Hematopoietic multipotent progenitor cell (in vitro differentiated cells): Measurements from ENCODE around the gene HS2ST1. TPM values are rescaled to one million over a fixed set of nuclear protein-coding genes. Genes with fewer than 3 reads are reported as not detected.
A peak's percentile ranks its signal among the peaks of the same experiment; 100 is the strongest.
"Not testable (repeated sequence)": the region's sequence is repeated elsewhere in the genome, so short reads cannot be mapped to it uniquely, and the experiment has no call there.

Source experiments
- DNase-seq, 3 donors: peaks; one replicate each; pipeline ENCODE4 v3.0.0-alpha.2; 2011 to 2015; ENCODE audit warnings: low read depth in 2 of 3, low spot score in 2 of 3
- total RNA-seq: library from RNA; depleted of rRNA; stranded (reverse); fragments of >200 nt; gene quantifications from one replicate; pipeline ENCODE4 v1.2.3, GENCODE V29; 2012

Gene HS2ST1
- total RNA-seq, 1 donor = 6.2 TPM

DNA sequence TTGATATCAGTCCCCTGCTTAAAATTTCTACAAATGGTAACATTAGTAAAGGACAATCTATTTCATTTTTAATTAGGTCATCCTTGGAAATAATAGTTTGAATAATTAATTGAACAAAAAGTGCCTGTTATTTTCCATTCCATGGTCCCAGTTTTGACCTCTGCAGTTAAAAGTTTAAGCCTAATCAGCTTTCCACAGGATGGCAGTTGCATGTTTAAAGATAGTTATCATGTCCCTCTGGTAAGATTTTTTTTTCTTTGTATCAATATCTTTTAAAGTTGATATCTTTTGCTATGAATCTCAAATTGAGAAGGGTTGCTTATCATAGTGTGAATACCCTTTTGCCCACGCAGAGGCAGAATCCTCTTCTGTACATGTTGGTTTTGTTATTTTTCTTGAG is 90.4 kb downstream of the HS2ST1 start:
- DNase-seq = no peak

DNA sequence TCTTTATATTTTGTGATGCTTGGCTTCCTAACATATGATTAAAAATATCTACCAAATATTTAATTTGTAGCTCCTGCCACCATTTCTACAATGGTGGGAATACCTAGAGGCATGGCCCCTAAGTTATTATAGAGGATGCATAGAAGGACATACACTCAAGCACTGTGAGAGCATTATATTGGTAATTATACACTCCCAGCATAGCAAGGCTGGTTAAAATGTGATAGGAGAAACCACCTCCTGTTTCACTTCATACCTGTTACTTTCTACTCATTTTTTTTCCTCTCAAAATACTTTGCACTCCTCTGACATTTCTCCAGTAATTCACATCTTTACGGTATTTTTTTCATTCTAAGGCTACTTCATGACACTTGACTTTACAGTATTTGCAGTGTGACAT is 92.9 kb downstream of the HS2ST1 start:
- no peak for DNase-seq

DNA sequence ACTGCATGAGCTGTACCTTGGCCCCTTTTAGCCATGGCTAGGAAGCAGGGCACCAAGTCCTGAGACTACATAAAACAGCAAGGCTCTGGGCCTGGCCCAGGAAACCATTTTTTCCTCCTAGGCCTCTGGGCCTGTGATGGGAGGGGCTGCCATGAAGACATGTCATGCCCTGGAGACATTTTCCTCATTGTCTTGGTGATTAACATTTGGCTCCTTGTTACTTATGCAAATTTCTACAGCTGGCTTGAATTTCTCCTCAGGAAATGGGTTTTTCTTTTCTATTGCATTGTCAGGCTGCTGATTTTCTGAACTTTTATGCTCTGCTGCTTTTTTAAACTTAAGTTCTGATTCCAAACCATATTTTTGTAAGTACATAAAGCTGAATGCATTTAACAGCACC is 99.0 kb downstream of the HS2ST1 start:
- DNase-seq = not testable (repeated sequence)

DNA sequence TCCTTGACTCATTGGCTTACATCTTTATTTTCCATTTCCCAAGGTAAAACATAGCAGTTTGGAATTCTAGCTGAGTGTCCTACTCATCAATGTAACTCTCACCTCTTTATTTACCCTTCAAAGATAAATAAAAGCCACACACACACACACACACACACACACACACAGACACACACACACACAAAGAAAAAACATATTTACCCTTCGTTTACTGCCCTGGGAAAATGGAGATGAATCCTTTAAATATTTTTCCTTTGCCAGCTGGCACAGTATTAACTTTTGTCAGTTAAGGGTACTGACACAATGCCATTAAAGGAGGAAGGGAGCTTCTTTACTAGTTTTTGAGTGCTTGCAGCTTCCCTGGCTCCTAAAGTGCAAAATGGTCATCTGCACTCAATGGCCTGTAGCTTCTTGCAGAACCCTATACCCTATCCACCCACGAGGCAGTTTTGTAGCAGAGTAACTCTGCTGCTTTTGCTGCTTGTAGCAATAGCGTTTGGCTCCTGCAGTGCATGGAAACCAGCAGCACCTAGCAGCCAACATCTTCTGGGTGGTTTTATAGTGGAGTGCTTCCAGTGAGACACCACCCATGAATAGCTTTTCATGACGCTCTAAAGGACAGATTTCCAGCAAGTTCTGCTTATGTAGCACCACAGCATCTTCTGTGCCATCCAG is 103.7 kb downstream of the HS2ST1 start:
- no peak for DNase-seq

DNA sequence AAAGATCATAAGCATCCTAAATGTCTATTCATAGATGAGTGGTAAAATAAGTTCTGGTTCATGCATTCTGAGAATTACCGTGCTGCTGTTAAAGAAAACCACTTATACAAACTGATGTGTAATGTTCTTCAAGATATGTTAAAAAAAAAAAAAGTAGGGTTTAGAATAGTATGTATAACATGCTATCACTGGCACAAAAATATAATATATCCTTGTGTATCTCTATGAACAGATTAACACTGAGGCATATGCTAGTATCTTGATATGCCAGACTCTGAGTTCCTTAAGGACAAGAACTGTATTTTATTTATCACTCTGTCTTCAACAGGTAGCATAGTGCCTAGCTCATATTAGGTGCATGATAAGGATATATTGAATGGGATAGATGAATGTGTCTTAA is 108.9 kb downstream of the HS2ST1 start:
- no peak for DNase-seq

DNA sequence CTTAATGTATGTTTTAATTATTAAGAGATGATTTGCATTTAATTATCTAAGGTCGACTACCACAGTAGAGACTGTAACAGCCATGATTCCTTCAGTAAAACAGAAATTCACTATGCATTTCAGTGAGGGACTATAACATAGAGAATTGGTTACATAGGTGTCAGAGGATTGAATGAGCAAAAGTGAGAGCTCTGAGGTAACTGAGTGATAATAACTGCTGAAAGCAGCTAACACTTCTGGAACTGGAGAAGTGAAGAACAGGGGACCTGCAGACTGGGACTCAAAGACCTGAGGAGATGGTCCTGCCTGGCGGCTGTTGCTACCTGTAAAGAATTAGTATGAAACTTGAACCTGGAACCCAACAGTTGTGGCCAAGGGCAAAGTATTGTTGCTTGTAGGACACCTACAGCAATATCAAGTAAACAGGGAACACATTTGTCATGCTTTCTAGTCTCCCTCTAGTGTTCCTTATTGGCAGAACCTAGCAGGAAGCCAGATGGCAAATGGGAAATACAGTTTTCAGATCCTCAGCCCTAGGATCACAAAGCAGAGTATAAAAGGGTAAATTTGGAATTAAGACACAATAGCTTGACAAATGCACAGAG is 110.6 kb downstream of the HS2ST1 start:
- DNase-seq = peak in 2 of 3 donors; percentile 14 to 17

DNA sequence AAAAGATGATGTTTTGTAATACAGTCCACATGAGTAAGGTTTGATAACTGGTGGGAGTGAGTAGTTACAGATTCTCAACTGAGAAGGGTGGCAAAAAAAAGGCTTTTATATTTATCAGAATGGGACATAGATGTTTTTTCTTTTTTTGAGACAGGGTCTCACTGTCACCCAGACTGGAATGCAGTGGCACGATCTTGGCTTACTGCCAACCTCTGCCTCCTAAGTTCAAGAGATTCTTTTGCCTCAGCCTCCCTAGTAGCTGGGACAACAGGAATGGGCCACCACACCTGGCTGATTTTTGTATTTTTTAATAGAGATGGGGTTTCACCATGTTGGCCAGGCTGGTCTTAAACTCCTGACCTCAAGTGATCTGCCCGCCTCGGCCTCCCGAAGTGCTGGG is 113.1 kb downstream of the HS2ST1 start:
- DNase-seq = not testable (repeated sequence)

DNA sequence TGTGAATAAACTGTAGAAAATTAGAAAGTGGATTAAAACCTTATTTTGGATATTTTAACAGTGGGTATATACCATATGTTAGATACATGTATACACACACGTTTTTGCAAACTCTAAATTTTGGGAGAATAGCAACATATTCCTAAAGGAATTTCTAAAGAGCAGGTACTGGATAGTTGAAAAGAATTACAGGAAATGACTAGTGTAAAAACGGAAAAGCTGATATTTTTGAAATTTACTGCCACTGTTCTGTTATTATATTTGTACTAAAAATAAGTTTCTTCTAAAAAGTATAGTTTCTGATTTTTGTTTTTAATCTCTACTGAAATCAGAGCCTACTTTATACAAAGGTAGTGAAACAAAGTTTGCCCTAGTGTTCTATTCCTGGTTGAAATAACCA is 114.1 kb downstream of the HS2ST1 start:
- DNase-seq = no peak

DNA sequence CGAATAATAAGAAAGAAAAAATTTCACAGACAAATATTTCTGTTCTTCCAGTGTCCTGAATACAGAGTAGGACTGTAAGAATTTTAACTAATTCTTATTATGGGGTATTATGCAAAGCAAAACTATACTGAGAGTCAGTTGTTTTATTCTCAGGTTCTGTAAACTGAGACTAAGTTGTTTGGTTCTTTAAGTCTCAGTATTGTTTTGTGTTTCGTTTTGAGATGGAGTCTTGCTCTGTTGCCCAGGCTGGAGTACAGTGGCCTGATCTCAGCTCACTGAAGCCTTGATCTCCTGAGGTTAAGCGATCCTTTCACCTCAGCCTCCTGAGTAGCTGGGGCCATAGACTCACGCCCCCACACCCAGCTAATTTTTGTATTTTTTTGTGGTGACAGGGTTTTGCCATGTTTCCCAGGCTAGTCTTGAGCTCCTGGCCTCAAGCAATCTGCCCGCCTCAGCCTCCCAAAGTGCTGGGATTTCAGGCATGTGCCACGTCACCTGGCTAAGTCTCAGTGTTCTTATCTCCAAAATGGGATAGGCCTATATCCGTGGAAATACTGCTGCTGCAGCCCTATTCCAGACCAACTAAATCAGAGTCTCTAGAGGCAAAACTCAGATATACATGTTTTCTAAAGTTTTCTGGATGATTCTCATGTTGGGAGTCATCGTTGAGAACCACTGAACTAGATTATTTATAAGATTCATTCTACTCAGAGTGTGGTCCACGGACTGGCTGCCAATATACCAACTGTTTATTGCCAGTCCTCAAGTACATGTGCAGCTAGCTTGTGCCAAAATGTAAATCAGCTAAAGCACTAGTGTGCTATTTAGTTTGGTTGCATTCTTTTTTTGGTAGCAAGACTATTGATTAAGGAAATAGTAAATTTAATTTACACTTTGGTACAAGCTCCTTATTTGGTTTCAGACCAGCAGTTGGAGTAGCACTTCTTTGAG is 116.6 kb downstream of the HS2ST1 start:
- no peak for DNase-seq

DNA sequence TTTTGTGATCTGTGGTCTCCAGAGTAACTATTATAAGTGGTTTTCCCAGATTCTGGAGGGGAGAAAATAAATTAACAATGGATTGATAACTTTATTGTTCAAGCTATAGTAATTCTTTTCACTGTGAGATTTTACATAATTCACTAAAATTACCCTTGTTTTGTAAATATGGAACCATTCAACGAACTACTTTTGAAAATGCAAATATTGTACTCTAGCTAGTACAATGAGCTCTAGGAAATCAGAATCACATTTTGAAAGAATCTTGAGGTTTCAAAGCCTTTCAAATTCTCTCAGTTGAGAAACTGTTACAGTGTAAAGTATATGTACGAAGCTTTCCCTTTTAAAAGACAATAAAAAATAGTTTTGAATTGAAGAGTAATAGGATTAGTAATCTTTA is 119.9 kb downstream of the HS2ST1 start:
- no peak for DNase-seq

DNA sequence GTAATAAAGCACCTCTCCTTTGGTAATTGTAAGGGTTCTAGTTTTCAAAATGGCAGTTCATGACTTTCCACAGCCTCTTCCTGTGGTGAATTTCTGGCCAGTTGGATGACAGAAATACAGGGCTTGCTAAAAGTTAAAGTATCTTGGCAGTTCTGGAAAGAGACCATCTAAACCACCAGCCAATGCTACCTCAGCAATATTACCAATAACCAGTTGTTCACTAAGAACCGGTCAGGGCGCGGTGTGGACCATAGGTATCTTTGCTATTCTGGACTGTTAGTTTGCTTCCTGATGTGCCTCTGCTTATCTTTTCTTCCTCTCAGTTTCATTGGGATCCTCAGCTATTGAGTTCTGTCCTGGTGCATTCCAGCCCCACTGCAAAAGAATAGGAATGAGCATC is 124.7 kb downstream of the HS2ST1 start:
- DNase-seq = no peak

DNA sequence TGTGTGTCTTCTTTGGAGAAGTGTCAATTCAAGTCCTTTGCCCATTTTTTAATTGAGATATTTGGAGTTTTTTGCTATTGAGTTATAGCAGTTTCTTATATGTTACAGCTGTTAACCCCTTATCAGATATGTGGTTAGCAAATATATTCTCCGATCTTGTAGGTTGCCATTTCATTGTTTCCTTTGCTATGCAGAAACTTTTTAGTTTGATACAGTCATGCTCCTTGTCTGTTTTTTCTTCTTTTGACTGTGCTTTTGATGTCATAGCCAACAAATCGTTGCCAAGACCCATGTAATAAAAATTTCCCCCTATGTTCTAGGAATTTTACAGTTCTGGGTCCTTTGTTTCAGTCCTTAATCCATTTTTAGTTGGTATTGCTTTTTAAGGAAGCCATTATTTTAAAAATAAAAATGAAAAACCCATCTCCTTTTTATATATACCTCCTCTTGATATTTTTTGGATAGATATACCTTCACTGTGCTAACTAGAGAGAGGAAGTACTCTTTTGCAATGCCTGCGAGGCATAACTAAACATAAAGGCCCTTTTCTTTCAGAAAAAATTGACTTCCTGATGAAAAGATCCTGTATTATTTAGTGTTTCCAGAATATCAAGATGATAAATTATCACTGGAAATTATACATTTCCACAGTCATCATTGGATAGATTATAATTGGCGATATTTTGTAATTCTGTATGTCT is 127.8 kb downstream of the HS2ST1 start:
- DNase-seq = no peak

DNA sequence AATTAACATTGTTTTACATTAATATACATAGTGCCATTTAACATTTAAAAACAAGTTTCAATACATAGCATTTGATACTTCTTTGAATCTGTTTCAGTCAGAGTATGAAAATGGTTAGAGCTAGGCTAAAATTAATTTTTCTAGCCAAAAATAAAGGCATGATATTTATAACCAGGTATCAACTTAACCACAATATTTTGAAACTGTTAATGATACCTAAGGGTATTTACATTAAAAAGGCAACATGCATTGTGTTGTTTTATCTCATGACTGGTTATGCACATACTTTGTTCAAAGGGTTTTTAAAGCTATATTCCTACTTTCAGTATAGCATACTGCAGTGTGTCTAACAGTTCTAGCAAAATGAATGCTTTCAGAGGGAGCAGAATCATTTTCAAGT is 130.0 kb downstream of the HS2ST1 start:
- DNase-seq = no peak

DNA sequence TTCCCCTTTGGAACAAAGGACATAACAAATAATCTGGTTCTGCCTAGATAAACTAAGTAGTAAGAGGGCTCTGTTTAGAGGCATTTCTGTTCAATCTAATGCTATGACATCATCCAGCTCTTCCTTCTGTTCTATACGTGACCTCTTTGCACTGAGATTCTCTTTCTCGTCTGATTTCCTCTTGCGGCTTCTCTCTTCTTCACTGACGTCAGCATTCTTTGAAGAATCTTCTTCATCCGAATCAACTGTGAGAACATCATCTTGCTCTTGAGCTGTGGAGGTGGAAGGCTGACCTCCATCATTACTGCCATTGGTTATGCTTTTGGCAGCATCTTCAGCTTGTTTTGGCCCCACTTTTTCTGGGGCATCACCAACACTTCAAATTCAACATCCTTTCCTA is 130.4 kb downstream of the HS2ST1 start:
- peak in 1 of 3 donors; percentile 29 for DNase-seq

DNA sequence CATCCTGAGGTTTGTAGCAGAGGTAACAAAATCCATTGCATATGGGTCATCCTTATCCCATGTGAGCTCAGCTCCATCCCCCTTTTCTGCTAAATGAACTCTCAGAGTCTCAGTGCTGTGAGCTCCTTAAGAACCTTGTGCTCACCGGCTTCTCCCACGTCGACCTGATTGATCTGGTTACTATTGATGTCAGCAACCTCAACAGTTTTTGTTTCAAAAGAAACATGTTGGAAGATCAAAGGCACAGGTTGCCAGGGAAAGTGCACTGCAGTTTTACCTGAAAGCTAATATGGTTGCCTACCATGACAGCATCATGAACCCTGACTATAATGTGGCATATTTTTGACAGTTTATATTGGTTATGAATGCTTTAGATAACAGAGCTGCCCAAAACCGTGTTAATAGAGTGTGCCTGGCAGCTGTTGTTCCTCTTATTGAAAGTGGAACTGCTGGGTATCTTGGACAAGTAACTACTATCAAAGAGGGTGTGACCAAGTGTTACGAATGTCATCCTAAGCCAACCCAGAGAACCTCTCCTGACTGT is 131.4 kb downstream of the HS2ST1 start:
- peak in 2 of 3 donors; percentile 29 to 40 for DNase-seq

DNA sequence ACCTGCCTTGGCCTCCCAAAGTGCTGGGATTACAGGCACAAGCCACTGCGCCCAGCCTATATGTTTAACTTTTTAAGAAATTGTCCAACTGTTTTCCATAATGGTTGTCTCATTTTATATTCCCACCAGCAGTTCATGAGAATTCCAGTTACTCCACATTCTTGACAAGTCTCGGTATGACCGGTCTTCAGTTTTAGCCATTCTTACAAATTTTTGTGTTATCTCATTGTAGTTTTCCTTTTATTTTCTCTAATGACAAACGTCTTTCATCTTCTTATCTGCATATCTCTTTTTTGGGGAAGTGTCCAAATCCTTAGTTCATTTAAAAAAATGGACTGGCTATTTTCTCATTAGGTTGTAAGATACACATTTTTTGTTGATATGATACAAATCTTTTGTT is 132.5 kb downstream of the HS2ST1 start:
- no peak for DNase-seq

DNA sequence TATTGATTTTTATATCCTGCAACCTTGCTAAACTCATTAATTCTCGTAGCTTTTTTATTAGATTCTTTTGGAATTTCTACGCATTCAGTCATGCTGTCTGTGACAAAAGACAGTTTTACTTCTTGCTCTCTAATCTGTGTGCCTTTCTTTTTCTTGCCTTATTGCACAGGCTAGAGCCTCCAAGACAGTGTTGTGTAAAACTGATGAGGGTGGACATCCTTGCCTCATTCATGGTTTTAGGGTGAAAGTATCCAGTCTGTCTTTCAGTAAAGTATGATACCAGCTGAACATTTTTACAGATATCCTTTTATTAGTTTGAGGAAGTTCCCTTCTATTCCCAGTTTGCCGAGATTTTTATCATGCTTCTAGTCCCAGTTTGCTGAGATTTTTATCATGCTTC is 133.8 kb downstream of the HS2ST1 start:
- DNase-seq = no peak

DNA sequence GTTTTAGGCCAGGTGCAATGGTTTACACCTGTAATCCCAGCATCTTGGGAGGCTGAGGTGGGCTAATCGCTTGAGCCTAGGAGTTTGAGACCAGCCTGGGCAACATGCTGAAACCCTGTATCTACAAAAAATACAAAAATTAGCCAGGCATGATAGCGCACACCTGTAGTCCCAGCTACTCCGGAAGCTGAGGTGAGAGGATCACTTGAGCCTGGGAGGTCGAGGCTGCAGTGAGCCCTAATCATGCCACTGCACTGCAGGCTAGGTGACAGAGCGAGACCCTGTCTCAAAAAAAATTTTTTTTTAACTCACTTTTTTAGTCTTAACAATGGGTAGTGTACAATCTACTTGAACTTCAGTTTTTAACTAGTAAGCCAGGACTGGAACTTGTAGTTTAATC is 137.5 kb downstream of the HS2ST1 start:
- no peak for DNase-seq

DNA sequence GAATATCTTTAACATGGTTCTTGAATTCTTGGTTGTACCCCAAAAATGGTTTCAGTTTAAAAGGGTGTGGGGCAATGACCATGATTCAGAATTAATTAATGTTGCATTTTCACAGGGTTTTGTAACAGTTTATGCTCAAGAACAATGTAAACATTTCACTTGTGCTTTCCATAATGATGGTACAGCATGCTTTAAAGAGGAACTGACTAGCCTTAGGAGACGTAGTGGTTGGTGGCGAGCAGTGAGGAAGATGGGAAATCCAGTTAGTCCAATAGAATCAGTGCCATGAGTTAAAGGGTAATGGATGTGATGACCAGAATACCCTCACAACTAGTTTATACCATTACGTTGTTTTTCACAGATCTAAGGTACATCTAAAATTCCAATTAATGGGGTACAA is 138.0 kb downstream of the HS2ST1 start:
- DNase-seq = no peak

DNA sequence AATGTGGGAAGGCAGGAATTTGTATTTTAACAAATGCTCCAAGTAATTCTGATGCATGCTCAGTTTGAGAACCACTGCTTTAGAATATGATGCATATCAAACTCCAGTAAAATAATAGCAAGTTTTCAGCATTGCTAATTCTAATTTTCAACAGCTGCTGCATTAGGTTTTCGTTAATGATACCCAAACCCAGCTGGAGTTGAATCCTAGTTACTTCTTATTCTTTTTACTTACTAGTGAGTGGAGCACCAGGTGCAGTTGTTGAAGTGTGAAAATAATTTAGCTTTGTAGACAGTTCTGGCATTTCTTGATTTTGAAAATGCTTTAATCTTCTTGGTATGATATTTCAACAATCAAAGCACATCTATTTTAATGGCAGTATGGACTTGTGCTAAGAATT is 138.5 kb downstream of the HS2ST1 start:
- no peak for DNase-seq

DNA sequence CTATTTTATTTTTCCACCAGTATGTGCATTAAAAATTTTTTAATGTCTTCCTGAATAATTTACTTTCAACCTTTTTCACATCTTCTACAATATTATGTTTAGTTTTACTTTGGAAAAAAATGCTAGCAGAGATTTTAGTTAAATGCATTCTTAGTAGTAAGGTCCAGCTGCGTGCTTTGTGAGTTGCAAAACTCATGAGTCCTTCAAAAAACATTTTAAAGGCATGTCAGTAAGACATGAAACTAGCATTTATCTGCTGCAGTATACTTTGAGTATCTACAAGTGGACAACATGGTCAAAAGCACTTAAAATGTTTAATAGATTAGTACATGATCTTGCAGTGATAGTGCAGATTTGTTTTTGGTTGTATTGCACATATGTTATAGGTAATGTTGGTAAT is 139.0 kb downstream of the HS2ST1 start:
- DNase-seq = no peak
